G401 (cell line): ENCODE results near the gene RAD23B. TPM values are rescaled to one million over a fixed set of nuclear protein-coding genes. Genes with fewer than 3 reads are reported as not detected.

Experiments used
- DNase-seq: peaks from one replicate; pipeline ENCODE4 v3.0.0-alpha.2; 2015; ENCODE audit warnings: low spot score
- in situ Hi-C: cut with HindIII; loops from 2 replicates; pipeline ENCODE4 v1.10.0; 2016; ENCODE audit warnings: low sequenced_read_pairs, mixed read lengths
- total RNA-seq: library from RNA; depleted of rRNA; stranded (reverse); fragments of >200 nt; shearing (Covaris generic); gene quantifications from 2 replicates; pipeline ENCODE4 v1.2.3, GENCODE V29; 2014

The RAD23B gene
- total RNA-seq, 1 experiment from 2014 or later, result 208 TPM

DNA sequence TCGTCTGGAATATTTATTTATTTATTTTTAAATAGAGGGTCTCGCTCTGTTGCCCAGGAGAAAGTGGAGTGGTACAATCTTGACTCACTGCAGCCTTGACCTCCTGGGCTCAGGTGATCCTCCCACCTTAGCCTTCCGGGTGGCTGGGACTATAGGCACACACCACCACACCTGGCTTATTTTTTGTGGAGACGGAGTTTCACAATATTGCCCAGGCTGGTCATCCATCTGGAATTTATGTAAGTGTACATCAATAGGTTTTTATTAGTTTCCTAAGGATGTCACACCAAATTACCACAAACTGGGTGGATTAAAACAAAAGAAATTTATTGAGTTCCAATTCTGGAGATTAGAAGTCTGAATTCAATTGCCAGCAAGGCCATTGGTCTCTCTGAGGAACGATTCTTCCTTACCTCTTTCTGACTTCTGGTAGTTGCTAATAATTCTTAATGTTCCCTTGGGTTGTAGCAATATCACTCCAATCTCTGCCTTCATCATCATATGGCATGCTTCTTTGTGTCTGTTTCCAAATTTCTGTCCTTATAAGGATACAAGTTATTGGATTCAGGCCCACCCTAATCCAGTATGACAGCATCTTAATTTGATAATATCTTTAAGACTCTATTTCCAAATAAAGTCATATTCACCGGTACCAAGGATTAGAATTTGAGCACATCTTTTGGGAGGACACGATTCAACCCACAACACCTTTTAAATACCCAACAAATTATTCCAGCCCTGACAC is 16.3 kb upstream of the RAD23B start:
- in situ Hi-C loops, result no loop called here

DNA sequence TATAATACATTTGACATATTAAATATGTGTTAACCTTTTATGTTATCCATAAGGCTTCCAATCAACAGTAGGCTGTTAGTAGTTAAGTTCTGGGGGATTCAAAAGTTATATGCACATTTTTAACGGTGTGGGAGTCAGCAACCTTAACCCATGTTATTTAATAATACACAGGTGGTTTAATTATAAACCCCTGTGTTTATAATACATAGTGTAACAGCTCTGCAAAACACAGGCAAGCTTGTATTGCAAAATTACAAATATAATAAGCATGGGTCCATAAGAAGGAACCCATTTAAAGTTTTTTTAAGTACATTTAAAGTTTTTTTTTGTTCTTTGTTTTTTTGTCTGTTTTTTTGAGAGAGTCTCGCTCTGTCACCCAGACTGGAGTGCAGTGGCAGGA is 14.5 kb upstream of the RAD23B start:
- in situ Hi-C loops, result no loop called here
- DNase-seq, result no peak

More for the DNA sequence above, 16.3 kb upstream of the RAD23B start:
- DNase-seq, result no peak

DNA sequence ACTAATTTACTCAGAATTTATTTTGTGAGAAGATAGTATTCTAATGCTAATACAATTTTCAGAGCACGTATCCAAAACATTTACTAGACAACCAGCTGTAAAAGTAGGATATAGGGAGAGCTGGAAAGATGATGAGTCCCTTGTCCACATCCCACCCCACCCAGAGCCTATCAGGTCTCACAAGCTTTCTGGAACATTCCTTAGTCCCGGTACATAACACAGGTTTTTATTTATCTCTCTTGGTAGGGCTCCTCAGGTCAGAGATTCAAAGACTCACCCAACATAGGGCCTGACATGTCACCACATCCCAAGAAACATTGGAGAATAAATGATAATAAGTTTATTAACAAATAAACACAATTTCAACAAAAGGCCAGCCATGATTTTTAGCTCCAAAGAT is 13.8 kb upstream of the RAD23B start:
- in situ Hi-C loops, result no loop called here
- DNase-seq, result no peak

DNA sequence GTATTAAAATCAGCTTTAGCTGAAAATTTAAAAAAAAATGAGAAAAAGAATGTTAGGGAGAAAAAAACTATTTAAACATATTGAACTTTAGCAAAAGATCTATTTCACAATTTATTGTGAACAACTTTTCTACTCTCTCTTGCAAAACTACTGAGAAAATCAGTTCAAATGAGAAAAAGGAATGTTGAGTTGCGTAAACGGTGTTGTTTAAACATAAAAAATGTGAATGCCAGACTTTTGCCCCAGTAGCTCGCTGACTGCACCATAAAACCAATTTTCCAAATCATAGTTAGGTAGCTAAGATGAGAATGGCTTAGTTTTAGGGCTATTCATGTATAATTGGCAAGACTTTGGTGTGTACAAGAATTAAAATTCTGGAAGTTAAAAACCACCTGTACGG is 13.4 kb upstream of the RAD23B start:
- in situ Hi-C loops, result no loop called here
- no peak for DNase-seq

DNA sequence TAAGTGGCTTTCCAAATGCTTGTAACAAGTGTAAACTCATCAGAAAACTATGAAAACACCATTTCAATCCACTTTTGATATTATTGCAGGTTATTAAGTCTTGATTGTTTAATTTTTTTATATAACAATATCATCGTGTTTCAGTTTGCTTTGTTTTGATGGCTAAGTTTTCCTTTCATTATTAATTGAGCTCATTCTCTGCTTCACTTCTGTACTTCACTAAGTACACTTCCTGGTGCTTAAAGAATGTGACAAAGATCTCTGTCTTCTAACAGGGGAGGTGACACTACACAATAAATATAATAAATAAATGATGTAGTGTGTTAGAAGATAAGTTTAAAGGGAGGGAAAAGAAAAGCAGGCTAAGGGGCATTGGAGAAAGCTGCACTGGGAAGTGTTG is 13.0 kb upstream of the RAD23B start:
- DNase-seq, result no peak
- in situ Hi-C loops, result no loop called here

DNA sequence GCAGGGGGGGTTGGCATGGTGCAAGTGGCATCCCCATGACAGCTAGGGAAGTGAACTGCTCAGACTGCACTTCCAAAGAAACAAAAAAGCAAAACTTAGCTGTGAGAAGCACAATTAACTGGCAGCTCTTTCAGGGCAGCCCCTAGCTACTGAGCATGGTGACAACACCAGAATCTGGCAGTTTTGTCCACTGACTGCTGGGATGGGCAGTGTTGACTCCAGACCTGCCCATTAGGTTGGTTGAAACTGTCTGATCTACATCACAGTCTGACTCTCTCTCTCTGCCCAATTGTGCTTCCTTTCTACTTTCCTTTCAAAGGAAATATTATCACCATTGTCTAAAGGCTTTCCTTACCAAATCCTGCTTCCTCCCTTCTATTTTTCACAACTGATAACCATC is 12.5 kb upstream of the RAD23B start:
- in situ Hi-C loops, result no loop called here

DNA sequence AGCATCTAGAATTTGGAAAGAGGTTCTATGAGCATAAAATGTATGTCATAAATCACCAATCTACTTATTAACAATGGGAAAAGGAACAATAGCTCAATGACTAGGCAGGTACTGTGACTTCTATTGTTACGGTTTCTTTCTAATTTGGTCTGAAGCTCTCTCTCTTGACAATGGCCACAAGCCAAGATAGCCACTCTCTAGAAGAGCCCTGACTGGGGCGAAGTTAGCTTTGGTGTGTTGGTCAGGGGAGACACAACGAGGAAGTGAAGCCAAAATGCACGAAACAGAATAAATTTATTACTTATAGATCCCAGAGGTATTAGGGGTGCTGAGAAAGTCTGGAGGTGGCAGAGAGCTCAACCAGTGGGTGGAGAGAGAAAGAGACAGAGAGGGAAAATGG is 9.4 kb upstream of the RAD23B start:
- DNase-seq, result no peak
- in situ Hi-C loops, result no loop called here

More for the DNA sequence above, 12.5 kb upstream of the RAD23B start:
- DNase-seq, result no peak

DNA sequence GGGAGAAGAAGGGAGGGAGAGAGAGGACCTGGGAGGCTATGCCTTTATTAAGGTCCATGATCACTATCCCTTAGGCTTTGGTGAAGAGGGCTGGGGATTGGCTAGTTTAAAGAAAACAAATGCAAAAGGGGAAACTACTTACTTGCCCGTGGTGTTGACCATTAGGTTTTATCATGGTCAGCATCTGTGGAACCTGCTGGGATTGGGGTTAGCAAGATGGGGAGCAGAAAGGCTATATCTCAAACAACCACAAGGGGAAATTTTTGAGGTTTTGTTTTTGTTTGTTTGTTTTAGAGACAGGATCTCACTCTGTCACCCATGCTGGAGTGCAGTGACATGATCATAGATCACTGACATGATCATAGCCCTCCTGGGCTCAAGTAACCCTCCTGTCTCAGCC is 9.0 kb upstream of the RAD23B start:
- DNase-seq, result no peak
- in situ Hi-C loops, result no loop called here

DNA sequence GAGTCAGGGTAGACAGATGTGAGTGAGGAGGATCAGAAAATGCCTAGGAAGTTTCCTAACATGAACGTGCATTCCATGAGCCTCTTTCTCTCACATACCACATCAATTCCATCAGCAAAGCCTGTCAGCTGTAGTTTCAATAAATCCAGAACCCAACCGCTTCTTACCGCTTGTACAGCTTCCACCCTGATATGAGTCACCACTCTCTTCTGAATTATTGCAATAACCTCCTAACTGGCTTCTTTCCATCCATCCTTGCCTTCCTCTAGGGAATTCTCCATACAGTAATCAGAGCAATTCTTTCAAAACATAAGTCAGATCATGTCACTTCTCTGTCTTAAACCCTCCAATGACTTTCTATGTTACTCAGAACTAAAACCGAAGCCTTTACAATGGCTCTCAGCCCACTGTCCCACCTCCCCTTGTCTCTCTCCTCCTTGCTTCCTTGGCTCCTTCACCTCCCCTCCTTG is 8.1 kb upstream of the RAD23B start:
- DNase-seq, result no peak
- in situ Hi-C loops, result no loop called here

DNA sequence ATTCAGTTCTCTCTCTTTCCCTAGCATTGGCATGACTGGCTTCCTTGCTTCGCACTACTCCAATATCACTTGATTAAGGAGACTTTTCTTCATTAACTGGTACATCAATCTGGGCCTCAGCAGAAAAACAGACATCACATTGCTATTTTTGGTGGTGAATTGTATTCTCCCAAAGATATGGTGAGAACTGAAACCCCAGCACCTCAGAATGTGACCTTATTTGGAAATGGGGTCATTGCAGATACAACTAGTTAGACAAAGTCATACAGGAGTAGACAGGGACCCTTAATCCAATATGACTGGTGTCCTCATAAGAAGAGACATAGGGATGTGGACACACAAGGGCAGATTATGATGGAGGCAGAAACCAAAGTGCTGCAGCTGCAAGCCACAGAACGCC is 7.5 kb upstream of the RAD23B start:
- in situ Hi-C loops, result no loop called here
- no peak for DNase-seq

DNA sequence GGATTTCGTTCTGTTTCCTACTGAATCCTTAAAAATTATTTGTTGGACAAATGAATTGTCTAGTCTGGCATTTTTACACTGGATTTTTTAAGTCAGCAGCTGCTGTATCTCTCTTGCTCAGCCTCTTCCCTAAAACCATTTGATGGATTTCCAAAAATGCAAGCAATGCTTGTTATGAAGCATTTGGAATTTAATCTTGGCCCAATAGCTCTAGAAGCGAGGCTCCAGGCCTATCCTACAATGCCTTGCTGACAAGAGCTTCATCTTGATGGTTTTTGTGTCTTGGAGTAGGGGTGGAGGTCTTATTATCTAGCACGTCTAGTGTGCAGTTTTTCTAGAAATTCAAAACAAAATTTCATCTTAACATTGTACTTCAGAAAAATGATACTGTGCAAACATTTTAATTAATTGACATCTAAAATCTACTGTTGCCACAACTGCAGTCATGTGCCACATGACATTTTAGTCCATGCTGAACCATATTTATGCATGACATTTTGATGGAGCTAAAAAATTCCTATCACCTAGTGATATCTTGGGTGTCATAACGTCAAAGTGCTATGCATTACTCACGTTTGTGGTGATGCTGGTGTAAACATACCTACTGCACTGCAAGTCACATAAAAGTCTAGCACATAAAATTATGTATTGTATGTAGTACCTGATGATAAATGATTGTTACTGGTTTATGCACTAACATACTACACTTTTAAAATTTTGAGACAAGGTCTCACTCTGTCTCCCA is 5.9 kb upstream of the RAD23B start:
- DNase-seq, result no peak
- in situ Hi-C loops, result no loop called here

DNA sequence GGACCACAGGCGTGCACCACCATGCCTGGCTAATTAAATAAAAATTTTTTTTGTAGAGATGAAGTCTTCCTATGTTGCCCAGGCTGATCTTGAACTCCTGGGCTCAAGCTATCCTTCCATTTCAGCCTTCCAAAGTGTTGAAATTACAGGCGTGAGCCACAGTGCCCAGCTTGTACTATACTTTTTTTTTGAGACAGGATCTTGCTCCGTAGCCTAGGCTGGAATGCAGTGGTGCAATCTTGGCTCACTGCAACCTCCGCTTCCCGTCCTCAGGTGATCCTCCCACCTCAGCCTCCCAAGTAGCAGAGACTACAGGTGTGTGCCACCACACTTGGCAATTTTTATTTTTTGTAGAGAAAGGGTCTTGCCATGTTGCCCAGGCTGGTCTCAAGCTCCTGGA is 5.3 kb upstream of the RAD23B start:
- in situ Hi-C loops, result no loop called here
- no peak for DNase-seq

DNA sequence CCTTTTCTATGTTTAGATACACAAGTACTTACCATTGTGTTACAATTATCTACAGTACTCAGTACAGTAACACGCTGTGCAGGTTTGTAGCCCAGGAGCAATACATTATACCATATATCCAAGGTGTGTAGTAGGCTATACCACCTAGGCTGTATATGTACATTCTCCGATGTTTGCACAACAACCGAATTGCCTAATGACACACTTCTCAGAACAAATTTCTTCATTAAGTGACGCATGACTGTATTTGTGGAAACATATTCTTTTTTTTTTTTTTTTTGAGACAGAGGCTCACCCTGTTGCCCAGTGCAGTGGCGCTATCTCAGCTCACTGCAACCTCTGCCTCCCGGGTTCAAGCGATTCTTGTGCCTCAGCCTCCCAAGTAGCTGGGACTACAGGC is 4.0 kb upstream of the RAD23B start:
- in situ Hi-C loops, result no loop called here

DNA sequence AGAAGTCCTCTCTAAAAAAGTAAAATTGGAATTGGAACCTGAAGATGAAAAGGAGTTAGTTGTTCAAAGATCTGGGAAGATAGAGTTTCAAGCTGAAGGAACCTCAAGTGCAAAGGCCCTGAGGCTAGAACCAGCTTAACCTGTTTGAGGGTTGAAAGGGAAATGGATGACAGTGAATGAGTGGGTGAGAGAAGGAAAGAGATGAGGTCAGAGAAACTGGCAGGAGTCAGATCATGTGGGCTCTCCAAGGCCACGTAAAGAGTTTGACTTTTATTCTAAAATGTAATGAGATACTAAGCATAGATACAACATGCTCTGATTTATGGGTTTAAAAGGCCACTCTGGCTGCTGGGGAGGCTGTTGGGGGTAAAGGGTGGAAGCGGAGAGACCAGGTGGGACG is 2.5 kb upstream of the RAD23B start:
- no peak for DNase-seq
- in situ Hi-C loops, result no loop called here

More for the DNA sequence above, 4.0 kb upstream of the RAD23B start:
- no peak for DNase-seq

DNA sequence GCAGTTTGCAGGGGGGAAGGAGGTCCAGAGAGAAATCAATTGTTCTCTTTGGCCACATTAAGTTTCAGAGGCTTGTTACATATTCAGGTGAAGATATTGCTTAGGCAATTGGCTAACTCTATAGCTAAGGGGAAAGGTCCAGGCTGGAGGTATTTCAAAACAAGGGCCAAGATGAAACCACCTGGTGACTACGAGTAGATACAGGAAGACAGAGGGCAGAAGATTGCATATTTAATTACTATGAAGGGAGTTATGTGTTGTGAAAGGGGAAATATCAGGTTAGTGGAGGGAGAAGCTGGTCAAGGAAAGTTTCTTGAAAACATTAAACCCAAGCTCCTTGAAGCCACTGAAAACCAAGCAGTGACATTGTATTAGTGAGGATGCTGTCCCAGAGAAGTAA is 1.9 kb upstream of the RAD23B start:
- in situ Hi-C loops, result no loop called here
- DNase-seq, result no peak

DNA sequence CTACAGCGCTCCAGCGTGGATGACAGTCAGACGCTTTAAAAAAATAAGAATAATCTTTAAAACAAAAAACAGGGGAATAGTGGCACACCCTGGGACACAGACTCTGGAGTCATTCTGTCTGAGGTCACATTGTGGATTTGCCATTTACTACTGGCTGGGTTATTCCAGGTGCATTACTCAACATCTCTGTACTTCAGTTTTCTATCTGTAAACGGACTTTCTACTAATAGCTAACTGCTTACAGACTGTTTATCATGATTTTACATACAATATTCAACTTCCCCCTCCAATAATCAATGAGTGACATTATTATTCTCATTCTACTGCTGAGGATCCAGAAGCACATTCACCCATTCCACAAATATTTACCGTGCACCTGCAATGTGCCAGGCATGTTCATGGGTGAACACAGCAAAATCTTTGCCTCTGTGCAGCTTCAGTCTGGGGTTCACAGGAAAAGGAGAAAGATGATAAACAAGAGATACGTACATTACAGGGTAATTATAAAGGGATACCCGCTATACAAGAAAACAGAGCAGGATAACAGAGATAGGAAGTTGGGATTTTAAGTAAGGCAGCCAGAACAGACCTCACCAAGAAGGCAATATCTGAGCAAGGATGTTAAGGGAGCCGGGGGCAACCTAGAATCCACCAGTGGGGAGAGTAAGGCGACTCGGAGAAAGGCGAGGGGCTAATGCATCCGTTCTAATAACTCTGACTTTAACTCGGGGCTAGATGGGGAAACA is 984 bp upstream of the RAD23B start:
- in situ Hi-C loops, result no loop called here
- peak; percentile 56 for DNase-seq

DNA sequence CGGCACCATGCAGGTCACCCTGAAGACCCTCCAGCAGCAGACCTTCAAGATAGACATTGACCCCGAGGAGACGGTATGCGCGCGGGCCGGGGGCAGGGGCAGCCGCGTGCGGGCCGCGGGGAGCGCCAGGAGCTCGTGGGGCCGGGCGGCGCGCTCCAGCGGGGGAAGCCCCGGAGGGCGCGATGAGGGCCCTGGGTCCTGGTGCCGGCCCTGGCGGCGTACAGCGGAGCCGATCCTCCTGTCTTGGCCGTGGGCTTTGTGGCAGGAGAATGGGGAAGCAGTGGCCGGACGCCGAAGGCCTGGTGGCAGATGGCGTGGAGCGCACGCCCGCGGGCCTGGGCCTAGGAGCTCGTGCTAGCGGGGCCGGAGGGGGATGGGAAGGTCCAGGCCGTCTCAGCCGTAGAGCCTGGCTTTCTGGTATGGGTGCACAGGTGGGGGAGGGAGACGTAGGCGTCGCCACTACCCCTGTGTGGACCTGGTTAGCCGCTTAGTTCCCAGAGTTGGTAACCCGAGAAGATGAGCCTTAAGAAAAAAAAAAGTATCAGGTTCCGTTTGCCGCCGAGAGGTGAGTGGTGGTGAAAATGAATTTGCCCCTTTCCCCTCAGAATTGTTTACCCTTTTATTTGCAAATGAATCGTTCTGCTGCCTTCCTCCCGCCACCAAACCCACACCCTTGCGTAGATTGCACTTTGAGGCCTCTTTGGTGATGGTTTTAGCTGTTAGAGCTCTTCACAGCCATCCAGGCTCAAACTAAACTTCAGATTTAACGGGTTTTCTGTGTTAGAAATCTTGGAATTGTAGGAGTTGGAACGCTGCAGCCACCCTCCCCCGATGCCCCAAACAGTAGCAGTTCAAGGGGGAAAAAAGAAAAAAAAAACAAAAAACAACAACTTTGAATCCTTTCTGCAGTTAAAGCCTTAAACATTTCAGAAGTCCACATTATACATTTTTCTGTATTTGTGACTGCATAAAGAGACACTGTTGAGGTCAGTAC is 841 bp downstream of the RAD23B start:
- DNase-seq, result peak; percentile 72
- in situ Hi-C loops, result no loop called here

DNA sequence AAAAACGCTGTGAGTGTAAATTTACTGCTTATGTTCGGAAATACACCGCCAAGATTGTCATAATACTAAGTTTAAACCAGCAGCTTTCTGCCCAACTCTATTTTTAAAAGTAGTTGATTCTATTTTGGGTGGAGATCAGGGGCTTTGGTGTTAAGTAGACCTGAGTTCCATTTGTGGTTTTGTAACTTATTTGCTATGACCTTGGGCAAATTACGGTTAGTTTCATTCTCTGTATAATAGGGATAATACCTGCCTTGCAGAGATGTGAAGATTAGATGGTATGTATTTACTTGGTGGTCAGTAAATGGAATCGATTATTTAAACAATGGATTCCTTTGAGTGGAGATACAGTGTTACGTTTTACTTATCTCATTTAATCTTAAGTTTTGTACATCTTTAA is 1.6 kb downstream of the RAD23B start:
- in situ Hi-C loops, result no loop called here
- DNase-seq, result no peak

DNA sequence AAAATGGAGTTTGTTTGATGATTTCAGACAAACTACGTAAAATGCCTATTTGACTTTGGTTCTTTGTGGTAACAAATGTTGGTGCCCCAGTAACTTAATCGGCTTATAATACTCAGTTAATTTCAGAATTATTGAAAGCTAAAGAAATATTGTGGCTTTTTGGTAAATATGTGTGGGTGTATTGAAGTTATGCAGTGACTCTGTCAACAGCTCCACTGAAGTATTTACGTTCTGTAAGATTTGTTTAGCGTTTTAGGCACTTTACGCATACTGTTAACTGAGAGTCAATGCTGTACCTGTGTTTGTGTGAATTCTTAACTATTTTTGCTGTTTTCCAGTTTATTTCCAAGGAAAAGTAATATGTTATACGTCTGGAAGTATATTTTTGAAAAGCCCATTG is 2.2 kb downstream of the RAD23B start:
- DNase-seq, result no peak
- in situ Hi-C loops, result no loop called here
